Lower leg skin (tissue), 4 donors: ENCODE measurements around the gene C2. TPM values are rescaled to one million over a fixed set of nuclear protein-coding genes. Genes with fewer than 3 reads are reported as not detected.
A peak's percentile ranks its signal among the peaks of the same experiment; 100 is the strongest.

Source experiments
- DNase-seq, 2 donors: peaks; one replicate each; pipeline ENCODE4 v3.0.0-alpha.2; 2019; ENCODE audit warnings: low spot score in 2 of 2
- H3K4me3 ChIP-seq: fragments of 200-600 bp; sonication (generic); 2 replicates; pipeline ENCODE4 v1.5.1; 2017; ENCODE audit warnings: mild to moderate bottlenecking, low read depth; ENCODE audit not compliant: poor library complexity, severe bottlenecking
- POLR2A ChIP-seq, 2 donors: fragments of 450-650 bp; IDR thresholded peaks; one replicate each; pipeline ENCODE4 v1.6.1; 2016 to 2017; ENCODE audit warnings: antibody characterized with exemption in 2 of 2, mild to moderate bottlenecking in 1 of 2, moderate library complexity in 1 of 2
- WGBS, 2 donors: methylation state at CpG; one replicate each; pipeline ENCODE4 v1.1.5; 2018; 5-methylcytosine and 5-hydroxymethylcytosine counted together
- intact Hi-C: fragments of 100-400 bp; cut with DNase I; formaldehyde crosslinking; loops from one replicate; pipeline ENCODE4 v1.15.0; 2023; ENCODE audit warnings: low total_unique reads
- total RNA-seq, 4 donors: library from RNA; depleted of rRNA; stranded (reverse); fragments of >200 nt; gene quantifications; one replicate each; pipeline ENCODE4 v1.1.0, GENCODE V29; 2016
- TF ChIP-seq, protein P1 (sequence below), 3 donors: fragments of 450-650 bp; IDR thresholded peaks; one replicate each; pipeline ENCODE4 v1.5.1; 2016; ENCODE audit warnings: antibody characterized with exemption in 3 of 3, mild to moderate bottlenecking in 3 of 3, moderate library complexity in 2 of 3

The C2 gene
- total RNA-seq, 4 donors from 2014 or later, result 4.9 to 7.7 (median 6.7) TPM

GRCh38 chr6:31896856-31897611 lies 30.5 kb upstream of the C2 start:
- no peak for DNase-seq
- 1 to 3% methylated on average over 21 to 41 of the region's 62 CpGs for WGBS, 2 donors
- no peak for TF ChIP-seq POLR2A (IDR thresholded peaks at IDR 0.05)
- TF ChIP-seq, protein P1, sequence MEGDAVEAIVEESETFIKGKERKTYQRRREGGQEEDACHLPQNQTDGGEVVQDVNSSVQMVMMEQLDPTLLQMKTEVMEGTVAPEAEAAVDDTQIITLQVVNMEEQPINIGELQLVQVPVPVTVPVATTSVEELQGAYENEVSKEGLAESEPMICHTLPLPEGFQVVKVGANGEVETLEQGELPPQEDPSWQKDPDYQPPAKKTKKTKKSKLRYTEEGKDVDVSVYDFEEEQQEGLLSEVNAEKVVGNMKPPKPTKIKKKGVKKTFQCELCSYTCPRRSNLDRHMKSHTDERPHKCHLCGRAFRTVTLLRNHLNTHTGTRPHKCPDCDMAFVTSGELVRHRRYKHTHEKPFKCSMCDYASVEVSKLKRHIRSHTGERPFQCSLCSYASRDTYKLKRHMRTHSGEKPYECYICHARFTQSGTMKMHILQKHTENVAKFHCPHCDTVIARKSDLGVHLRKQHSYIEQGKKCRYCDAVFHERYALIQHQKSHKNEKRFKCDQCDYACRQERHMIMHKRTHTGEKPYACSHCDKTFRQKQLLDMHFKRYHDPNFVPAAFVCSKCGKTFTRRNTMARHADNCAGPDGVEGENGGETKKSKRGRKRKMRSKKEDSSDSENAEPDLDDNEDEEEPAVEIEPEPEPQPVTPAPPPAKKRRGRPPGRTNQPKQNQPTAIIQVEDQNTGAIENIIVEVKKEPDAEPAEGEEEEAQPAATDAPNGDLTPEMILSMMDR (IDR thresholded peaks at IDR 0.05), result no peak
- intact Hi-C loops, result no loop called here
- H3K4me3 ChIP-seq, result peak overlapping the region; percentile 88

DNA sequence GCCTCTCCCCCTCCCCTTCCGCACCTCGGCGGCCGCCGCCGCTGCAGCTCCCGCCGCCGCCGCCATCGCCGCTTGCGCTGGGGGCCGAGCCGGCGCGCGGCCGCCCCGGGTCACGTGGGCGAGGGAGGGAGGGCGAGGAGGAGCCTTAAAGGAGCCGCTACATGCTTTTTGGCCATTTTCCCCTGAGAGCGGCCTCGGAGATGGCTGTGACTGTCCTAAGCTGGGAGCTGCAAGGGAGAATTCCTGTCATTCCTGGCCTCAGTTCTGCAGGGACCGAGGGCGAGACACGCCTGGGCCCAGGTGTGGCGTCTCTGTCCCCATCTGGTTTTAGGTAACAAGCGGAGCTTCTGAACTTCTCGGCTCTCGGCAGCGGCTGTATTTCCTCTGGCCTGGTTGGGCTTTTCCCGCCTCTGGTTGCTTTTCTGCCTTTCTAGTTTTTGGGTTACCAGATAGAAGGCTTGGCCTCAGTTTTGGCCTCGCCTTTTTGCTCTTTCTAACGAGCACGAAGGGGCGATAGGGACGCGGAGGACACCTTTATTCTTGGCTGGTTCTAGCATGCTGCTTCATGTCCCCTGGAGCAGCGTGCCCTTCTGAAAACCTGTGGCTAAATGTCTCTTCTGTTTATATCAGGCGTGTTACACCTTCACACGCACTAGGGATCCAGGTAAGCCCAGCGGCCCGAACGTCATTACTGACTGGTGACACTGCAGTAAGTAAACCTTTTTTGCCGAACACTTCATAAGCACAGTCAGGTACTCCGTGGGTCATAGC lies 29.7 kb upstream of the C2 start, which contains the start of gene EHMT2:
TSS of gene EHMT2 (minus strand) at position 87 of the 771 bp plus-strand sequence. CDS start at position 66, 21 bp downstream.
- intact Hi-C loops, result no loop called here
- peak; percentile 76 to 96 for DNase-seq
- TF ChIP-seq POLR2A (IDR thresholded peaks at IDR 0.05), result no peak
- TF ChIP-seq, protein P1 (IDR thresholded peaks at IDR 0.05), result no peak
- peak within 1 kb of the TSS; percentile 88 for H3K4me3 ChIP-seq
- 0 to 1% methylated on average over 43 to 49 of the region's 49 CpGs for WGBS, 2 donors

DNA sequence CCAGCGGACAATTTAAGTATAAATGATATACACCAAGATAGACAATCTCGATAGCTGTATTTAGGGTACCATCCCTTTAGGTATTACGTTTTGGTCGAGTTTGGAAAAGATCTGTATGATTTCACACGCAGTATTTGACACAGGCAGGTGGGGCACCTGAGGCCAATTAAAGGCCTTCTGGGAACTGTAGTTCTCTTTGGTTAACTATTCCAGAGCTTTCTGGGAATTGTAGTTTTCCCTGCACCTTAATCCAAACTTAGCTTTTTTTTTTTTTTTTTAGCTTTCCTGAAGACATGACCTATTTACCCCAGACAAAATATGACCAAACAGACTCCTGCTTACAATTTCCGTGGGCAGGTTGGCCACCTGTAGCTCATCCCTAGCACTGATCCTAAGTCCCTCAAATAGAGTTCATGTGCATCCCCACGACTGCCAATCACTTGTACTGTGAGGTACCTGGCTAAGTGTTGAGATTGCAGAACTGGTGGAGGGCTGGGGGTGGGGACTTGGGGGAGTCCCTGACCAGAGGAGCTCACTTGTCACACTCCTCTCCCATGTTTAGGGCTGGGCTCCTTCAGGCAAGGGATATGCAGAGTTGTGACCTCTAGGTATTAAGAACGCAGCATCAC lies 29.0 kb upstream of the C2 start:
- 14 to 19% methylated on average over 8 of the region's 8 CpGs for WGBS, 2 donors
- no peak for DNase-seq
- TF ChIP-seq, protein P1 (IDR thresholded peaks at IDR 0.05), result no peak
- TF ChIP-seq POLR2A (IDR thresholded peaks at IDR 0.05), result no peak
- intact Hi-C loops, result no loop called here
- H3K4me3 ChIP-seq, result peak overlapping the region; percentile 88

DNA sequence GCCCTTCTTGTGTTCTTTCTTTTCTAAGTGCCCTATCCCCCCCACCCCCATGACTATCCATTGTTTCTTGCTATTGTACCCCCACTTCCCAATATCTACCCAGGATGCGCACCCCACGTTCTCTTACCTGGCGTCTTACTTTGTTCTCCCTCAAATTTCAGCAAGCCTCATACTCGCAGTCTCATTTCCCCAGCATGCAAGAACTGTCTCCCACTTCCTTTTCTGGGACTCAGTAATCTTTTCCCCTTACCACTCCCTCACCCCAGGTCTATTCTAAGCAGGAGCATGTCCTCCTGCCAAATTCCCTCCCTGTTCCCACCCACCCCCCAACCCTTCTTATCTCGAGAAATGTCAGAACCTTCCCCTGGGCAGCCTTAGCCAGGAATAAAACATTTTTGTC lies 28.3 kb upstream of the C2 start:
- WGBS, 2 donors, result 69 to 71% methylated on average over 5 of the region's 5 CpGs
- intact Hi-C loops, result no loop called here
- no peak for DNase-seq
- no peak overlapping the region for H3K4me3 ChIP-seq
- TF ChIP-seq, protein P1 (IDR thresholded peaks at IDR 0.05), result no peak
- TF ChIP-seq POLR2A (IDR thresholded peaks at IDR 0.05), result no peak

- WGBS, 2 donors, result 79 to 87% methylated on average over 35 to 44 of the region's 49 CpGs
- intact Hi-C loops, result no loop called here
- no peak for DNase-seq
- H3K4me3 ChIP-seq, result no peak overlapping the region
- TF ChIP-seq, protein P1 (IDR thresholded peaks at IDR 0.05), result no peak
- no peak for TF ChIP-seq POLR2A (IDR thresholded peaks at IDR 0.05)
Observed at GRCh38 chr6:31899882-31900722, 27.4 kb upstream of the C2 start.
